T-helper 2 cell treated with Interferon-gamma antibody and Interleukin-4, amounts not matched to agents 100 ng/mL and 5 ng/mL, for 36 hours (primary cell): ENCODE results near the gene ALKBH8. TPM values are rescaled to one million over a fixed set of nuclear protein-coding genes. Genes with fewer than 3 reads are reported as not detected.
"Not testable (repeated sequence)": the region's sequence is repeated elsewhere in the genome, so short reads cannot be mapped to it uniquely, and the experiment has no call there.

Source experiments
- intact Hi-C: fragments of 100-400 bp; cut with micrococcal nuclease; formaldehyde crosslinking; loops from one replicate; pipeline ENCODE4 v1.15.1; 2023
- total RNA-seq: library from RNA; stranded (reverse); gene quantifications from 2 replicates; pipeline ENCODE4 v1.2.3, GENCODE V29; 2022

ALKBH8 gene
- total RNA-seq, 1 donor from 2014 or later, result 10.3 TPM

DNA sequence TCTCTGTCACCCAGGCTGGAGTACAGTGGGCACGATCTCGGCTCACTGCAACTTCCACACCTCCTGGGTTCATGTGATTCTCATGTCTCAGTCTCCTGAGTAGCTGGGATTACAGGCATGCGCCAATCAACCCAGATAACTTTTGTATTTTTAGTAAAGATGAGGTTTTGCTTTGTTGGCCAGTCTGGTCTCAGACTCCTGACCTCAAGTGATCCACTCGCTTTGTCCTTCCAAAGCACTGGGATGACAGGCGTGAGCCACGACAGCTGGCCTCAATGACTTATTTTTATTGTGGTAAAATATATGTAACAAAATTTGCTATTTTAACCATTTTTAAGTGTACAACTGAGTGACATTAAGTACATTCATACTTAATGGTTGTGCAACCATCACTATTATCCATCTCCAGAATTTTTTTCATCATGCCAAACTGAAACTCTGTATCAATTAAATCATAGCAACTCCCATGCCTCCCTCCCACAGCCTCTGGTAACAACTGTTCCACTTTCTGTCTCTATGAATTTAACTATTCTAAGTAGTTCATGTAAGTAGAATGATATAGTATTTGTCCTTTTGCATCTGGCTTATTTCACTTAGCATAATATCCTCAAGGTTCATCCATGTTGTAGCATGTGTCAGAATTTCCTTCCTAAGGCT lies 57.2 kb downstream of the ALKBH8 start:
- intact Hi-C loops, result no loop called here

DNA sequence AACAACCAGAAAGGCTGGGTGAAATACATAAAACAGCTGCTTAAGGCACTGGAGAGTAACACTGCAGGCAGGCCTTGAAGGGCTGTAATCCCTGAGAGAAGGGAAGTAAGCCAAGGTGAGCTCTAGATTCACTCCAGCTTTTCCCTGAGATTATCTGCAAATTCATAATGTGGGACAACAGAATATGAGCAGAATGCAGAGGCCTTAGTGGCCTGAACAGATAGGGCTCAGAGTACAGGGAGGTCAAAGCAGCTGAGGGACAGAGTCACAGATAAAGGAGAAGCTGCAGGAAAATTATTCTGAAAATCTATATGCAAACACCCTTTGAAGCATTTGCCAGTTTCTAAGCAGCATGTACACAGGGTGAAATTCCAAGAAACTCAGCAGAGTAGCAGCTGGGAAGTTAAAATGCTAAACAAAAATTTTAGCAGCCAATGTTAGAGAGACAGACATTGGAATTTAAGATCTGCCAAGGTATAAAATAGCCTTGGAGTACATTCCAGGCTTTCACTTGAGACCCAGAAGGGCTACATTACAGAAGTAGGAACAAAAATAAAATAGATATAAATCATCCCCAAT lies 59.8 kb downstream of the ALKBH8 start:
- intact Hi-C loops, result no loop called here

DNA sequence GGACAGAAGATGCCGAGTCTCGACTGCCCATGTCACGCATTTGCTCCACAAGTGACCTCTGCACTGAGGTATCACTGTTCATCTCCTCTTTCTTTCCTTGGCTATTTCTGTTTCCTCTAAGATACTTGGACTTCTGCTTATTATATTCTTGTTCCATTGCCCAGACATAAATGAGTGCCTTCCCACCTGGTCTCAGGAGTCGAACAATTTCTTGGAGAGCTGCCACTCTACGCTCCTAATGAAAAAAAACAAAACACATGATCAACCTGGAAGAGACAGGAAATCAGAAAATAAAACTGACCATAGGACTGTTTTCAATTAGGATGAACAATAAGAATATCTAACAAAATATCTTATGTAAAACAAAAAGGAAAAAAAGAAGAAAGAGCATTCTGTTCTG lies 60.6 kb downstream of the ALKBH8 start:
- intact Hi-C loops, result no loop called here

DNA sequence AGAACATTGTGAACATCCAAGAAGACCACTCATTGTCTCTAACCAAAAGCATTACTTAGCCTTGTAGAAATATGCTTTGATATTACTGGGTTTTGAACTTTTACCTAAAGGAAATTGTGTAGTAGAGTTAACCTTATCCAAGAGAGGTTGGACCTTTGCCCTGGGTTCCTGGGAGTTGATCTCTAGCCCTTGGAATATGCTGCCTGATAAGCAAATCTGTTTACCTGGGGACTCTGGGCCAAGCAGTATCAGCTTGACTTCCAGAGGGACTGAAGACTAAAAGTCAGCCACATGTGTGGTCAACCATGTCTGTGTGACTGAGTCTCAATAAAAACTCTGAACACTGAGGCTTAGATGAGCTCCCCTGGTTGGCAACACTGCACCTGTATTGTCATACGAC lies 63.8 kb downstream of the ALKBH8 start:
- intact Hi-C loops, result no loop called here

DNA sequence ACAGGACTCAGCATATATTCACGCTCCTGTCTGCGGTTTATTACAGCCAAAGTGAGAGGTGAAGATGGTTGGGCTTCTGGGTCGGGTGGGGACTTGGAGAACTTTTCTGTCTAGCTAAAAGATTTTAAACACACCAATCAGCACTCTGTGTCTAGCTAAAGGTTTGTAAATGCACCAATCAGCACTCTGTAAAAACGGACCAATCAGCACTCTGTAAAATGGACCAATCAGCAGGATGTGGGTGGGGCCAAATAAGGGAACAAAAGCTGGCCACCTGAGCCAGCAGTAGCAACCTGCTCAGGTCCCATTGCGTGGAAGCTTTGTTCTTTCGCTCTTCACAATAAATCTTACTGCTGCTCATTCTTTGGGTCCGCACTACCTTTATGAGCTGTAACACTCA lies 68.2 kb downstream of the ALKBH8 start:
- intact Hi-C loops, result not testable (repeated sequence)

DNA sequence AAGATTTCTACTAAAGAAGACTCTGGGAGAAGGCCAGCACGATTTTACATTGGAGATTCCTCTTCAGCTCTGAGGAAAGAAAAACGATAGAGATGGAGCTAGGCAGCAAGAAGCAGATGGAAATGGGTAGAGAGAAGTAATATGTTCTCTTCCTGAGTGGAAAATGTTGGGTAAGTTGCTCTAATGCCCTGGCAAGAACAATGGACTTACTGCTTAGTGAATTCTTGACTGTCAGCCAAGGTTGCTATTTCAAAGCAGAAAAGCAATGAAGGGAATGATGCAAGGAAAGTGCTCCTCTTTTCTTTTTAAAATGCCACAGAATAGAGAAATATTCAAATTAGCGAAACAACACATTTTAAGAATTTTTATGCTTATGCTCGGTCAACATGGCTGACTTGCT lies 69.5 kb downstream of the ALKBH8 start:
- intact Hi-C loops, result no loop called here

DNA sequence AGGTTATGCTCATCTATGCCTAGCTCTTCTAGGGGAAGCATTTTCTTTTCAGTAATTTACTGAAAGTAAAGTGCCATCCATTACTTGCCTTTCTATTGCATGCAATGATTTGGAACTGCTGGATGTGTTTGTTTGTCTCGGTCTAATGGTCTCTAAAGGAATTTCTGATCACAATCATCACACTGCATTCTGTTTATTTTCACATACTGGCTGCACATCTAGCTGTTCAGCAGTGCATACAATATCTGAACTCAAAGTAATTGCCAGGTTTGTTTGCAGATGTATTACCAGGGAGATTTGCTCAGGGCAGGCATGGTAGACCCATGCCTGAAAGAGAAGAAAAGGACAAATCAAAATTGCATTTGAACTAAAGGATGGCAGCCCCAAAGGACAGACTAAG lies 71.5 kb downstream of the ALKBH8 start:
- intact Hi-C loops, result no loop called here

DNA sequence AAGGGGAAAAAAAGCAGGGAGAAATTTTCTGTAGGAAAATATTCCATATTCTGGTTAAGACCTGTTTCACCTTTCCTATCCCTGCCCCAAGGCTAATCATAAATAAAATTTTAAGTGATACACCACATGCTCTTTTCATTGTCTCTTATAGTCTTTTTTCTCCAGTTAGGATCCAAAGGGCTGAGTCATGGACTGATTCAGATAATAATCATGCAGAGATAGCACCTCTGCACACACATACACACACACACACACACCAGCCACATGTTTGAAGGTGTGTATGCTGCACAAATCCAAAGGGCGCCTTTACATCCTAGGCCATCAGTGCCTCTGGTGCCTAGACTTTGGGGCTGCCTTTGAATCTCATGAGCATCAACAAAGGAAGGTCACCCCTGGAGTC lies 72.4 kb downstream of the ALKBH8 start:
- intact Hi-C loops, result no loop called here

DNA sequence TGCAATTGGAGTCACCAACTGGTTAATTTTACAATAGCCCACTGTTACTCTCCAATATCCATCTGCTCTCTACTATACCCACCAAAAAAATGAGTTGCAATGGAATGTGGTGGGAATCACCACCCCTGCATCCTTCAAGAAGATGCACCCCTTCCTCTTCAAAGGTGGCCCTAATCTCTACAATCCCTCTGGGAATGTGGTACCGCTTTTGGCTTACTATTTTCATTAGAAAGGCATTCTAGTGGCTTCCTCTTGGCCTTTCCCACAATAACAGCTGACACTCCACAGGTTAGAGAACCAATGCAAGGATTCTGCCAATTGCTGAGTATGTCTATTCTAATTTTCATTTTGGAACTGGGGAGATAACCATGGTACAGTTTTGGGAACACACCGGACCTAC lies 74.7 kb downstream of the ALKBH8 start:
- intact Hi-C loops, result no loop called here

DNA sequence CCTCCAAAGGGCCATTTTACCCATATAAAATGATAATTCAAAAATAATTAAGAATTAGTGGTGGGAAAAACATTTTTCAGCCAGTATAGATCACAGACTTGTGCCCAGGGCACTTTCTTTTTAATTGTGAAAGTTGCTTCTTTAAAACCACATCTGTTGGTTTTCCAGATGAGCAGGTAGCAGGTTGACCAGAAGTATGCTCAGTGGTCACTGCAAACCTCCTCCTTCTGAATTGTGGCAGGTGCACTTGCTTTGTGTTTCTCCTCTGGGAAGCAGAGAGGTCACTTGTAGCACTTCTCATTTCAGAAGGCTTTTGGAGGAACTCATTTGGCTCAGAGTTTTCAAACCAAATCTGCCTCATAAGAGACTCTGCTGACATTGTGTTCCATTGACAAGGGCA lies 83.3 kb downstream of the ALKBH8 start:
- intact Hi-C loops, result no loop called here

DNA sequence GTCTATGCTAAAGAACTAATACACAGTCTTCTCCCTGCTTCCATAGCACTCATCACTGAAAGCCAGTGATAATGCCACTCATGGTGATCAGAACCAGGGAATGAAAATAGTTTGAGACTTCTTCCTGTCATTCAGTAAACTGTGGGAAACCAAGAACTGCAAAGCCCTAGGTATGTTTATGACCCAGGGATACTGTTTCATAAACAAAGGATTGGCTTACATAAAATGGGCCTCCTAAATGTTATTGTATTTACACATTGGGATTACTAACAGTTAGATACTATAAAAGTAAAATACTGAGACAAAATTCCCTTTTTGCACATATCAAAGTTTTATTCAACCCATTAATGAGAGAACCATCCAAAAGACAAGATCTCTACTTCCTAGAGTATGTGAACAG lies 86.6 kb downstream of the ALKBH8 start:
- intact Hi-C loops, result no loop called here

DNA sequence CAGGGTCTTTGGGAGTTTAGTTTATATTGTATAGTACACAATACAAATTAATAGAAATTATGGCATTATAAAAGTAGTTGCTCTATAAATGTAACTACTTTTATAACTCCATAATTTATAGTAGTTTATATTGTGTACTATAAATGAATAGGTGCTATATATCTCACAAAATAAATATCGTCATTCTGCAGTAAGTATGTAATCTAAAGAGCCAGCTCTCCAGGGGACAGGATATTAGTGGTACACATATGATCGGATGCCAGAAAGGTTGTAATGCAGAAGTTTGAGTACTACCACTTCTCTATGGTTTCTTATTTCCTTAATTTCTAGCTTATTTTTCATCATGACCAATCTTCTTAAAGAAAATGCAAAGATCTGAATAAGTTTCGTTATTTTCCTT lies 87.7 kb downstream of the ALKBH8 start:
- intact Hi-C loops, result no loop called here

DNA sequence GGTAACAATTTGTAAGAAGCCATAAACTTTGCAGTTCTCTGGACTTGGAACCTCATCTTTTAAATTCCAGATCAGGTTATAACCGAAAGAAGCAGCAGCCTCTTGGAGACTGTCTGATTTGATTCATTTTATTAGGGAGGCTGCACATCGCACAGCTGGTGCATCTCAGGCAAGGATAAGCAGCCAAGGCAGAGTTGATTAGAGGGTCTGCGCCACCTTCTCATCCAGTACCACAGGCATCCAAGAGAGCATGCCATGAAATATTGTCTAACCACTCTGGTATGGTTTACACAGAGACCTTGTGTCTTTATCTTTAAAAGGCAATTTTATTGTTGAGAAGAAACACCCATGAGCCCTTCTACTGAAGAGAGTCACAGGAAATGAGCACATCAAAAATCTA lies 91.7 kb downstream of the ALKBH8 start:
- intact Hi-C loops, result no loop called here

DNA sequence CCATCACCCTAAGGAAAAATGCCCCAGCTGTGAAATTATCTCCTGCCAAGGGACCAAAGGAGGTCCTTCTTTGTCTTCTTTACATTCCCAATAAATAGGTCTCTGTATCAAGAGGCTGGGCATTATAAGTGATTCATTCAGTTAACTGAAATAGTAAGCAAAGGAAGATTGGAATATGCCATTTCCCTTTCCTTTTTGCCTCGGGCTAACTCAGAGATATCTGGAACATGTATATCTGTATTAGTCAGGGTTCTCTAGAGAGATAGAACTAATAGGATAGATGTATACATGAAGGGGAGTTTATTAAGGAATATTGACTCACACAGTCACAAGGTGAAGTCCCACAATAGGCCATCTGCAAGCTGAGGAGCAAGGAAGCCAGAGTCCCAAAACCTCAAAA lies 92.6 kb downstream of the ALKBH8 start:
- intact Hi-C loops, result no loop called here

DNA sequence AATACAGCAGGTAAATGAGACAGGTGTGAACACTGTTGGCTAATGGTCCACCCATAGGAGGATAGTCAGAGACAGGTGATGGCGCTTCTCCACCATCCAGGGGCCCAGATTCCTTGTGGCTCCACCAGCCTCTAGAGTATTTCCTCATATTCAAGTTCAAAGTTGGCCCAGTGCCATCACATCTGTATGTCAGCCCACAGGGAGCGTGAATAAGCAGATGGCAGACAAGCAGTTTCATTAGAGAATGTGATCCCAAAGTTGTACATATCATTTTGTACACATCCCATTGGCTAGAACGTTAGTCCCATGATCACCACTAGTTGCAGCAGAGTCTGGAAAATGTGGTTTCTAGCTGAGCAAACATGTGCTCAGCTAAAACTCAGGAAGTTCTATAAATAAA lies 96.9 kb downstream of the ALKBH8 start:
- intact Hi-C loops, result no loop called here

DNA sequence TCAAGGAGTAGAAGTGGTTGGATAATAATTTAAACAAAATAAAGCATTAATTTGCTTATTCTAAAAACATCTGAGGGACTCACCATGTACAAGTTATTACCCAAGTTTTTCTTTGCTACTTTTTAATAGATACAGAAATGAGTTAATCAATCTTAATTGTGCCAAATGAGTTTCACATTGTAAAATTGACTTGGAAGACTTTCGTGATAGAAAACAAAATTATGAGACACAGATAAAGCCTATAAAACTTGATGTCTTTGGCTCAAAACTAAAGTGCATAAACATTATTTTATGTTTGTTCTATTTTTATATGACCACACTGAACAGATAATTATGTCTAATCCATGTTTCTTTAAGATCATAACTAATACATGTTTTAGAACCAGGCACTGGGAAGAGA lies 97.8 kb downstream of the ALKBH8 start:
- intact Hi-C loops, result no loop called here

DNA sequence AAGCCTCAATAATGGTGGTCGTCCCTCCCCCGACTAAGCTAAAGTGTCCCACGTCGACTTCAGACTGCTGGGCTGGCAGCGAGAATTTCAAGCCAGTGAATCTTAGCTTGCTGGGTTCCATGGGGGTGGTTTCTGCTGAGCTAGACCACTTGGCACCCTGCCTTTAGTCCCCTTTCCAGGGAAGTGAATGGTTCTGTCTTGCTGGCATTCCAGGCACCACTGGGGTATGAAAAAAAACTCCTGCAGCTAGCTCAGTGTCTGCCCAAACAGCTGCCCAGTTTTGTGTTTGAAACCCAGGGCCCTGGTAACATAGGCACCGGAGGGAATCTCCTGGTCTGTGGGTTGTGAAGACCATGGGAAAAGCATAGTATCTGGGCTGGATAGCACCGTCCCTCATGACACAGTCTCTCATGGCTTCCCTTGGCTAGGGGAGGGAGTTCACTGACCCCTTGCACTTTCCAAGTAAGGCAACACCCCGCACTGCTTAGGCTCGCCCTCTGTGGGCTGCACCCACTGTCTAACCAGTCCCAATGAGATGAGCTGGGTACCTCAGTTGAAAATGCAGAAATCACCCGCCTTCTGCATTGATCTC lies 99.2 kb downstream of the ALKBH8 start:
- intact Hi-C loops, result not testable (repeated sequence)

DNA sequence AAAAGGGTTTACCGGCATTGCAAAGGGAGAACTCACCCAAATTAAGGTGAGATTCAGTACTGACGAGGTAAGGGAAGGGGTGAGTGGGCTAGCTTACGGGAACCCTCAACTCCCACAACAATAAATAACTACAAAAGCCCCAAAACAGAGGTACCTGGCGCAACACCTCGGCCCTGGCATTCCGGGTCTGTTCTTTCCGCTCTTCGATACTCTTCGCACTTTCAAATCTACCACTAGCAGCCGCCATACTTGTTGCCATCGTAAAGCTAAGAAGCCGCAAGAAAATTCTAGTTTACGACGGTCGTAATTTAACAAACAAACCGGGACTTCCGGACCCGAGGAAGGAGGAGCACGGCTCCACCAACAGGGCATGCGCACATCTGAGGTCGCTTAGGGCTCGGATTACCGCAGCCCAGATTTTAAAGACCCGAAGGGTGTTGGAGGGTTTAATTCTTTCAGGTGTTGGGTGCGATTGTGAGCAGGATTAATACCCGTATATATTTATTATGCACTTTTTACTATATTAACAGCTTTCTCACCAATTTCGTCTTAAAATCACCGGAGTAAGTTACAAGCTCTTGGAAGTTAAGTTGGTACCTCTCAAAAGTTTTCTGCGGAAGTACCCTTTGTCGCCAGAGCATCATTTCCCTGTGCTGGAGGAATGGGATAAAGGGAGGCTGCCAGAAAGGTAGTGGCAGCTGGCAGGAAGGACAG lies 107.8 kb downstream of the ALKBH8 start, which contains the start of gene CWF19L2:
Gene CWF19L2, minus strand, starts transcription at position 268 of the 714 bp plus-strand sequence. Its CDS starts 9 bp downstream, at position 259.
- intact Hi-C loops, result loop anchor here (1.0 to 10.0 kb wide), 6 partner anchors 108 to 1380 kb away; partner anchors contain the start of genes AASDHPPT, ALKBH8, ATM and C11orf65

DNA sequence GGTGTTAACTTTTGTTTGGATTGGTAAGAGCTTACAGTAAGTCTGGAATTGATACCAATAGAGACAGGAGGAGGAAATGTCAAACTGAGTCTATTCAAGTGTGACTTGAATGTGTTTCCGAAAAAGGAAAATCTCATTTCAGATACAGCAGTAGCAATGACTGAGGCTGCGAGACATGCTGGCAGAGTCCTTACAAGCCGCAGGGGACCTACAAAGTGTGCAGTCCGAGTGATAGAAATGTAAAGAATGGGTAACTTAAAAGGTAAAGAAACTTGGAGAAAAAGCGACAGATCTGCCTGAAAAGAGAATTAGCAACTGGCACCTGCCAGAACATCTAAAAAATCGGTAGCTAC lies 108.4 kb downstream of the ALKBH8 start:
- intact Hi-C loops, result loop anchor here (1.0 to 10.0 kb wide), 6 partner anchors 108 to 1380 kb away; partner anchors contain the start of genes AASDHPPT, ALKBH8, ATM and C11orf65

DNA sequence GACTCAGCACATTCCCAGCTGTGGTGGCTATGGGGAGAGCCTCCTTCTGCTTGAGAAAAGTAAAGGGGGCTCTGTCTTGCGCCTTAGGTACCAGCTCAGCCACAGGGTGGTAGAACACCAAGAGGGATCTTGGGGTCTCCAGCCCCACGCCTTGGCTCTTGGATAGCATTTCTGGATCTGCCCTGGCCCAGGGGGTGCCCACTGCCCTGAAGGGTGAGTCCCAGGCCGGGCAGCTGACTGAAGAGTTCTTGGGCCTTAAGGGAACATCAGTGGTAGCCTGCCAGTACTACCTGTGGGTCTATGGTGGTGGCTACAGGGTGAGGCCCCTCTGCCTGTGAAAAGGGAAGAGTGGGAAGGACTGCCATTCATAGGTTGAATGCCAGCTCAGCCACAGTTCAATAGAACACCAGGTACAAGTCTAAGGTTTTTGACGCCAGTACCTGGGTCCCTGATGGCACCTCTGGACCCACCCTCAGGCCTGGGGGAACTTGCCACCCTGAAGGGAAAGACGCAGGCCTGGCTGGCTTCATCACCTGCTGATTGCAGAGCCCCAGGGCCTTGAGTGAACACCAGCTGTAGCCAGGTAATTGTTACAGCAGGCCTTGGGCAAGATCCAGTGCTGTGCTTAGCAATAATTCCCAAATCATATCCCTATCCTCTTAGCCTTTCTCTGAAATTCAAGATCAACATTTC lies 111.8 kb downstream of the ALKBH8 start:
- intact Hi-C loops, result loop anchor here (10.0 kb wide), 1 partner anchor 771 kb away; the partner anchor contains the start of genes ATM and NPAT
